GM06990 (cell line): ENCODE results near the gene PPP4R4.

Experiments used
- DNase-seq: peaks from one replicate; pipeline ENCODE4 v3.0.0-alpha.2; 2011; ENCODE audit not compliant: insufficient read length; ENCODE audit errors: extremely low read depth
- H3K27me3 ChIP-seq: replicated peaks from 2 replicates; pipeline ENCODE4 v1.6.0; 2011; ENCODE audit warnings: low read length; ENCODE audit not compliant: control insufficient read depth, insufficient read depth
- H3K36me3 ChIP-seq: 2 replicates; pipeline ENCODE4 v1.5.1; 2011; ENCODE audit warnings: low read length; ENCODE audit not compliant: control insufficient read depth, insufficient read depth
- H3K4me3 ChIP-seq: replicated peaks from 2 replicates; pipeline ENCODE4 v1.5.1; 2011; ENCODE audit warnings: low read depth, mild to moderate bottlenecking, control low read depth, low read length
- CTCF ChIP-seq: IDR thresholded peaks from 2 replicates; pipeline ENCODE4 v1.5.1; 2011; ENCODE audit warnings: low read length, control low read depth, mild to moderate bottlenecking, inconsistent platforms; ENCODE audit not compliant: insufficient read depth, poor library complexity, severe bottlenecking

The PPP4R4 gene

DNA sequence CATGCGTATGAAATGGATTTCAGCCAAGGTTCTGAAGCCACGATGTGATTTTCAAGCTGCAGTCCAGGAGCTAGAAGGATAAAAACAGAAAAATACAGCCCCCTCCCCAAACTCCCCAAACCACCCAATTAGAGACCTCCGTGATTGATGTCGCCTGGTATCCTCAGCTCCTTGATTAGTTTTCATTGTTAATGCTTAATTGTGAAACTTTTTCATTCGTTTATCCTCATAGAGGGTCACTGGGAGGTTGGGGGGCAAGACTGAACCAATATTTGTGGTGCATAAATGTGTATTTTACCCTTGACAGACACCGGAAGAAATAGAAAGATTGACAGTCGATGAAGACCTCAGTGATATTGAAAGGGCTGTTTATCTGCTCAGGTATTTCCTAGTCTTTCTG is 1.6 kb downstream of the PPP4R4 start:
- DNase-seq: no peak
- Histone ChIP-seq H3K27me3 (no peaks in the 10 kb centered on the region; the same call in none of the 2 replicates), H3K36me3 (no peaks in the 10 kb centered on the region), H3K4me3 (no peak overlapping the region)
- no peak for TF ChIP-seq CTCF

DNA sequence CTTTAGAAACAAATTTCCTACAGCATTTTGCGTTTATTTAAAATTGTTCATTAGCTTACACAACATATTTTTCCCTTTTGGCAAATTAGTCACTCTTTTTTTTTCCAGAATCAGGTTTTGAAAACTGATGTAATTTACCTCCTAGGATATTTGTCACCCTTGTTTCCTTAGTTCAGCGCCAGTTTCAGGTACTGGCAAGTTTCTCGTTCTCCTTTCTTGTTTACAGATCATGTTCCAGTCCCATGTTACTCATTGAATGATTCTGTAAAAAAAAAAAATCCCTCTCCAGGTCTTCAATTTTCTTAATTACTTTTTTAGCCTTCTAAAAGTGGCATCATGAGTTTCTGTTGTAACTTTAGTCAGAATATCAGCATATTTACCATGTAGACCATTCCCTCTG is 2.7 kb downstream of the PPP4R4 start:
- no peaks in the 10 kb centered on the region; the same call in none of the 2 replicates for H3K27me3 ChIP-seq
- no peak for TF ChIP-seq CTCF

GRCh38 chr14:94177806-94178205 is 3.7 kb downstream of the PPP4R4 start:
- Histone ChIP-seq H3K4me3 (no peak overlapping the region), H3K36me3 (no peaks in the 10 kb centered on the region), H3K27me3 (no peaks in the 10 kb centered on the region; the same call in none of the 2 replicates)
- TF ChIP-seq CTCF: no peak
- no peak for DNase-seq

More for the DNA sequence above, 2.7 kb downstream of the PPP4R4 start:
- H3K4me3 ChIP-seq: no peak overlapping the region
- no peak for DNase-seq
- H3K36me3 ChIP-seq: no peaks in the 10 kb centered on the region

DNA sequence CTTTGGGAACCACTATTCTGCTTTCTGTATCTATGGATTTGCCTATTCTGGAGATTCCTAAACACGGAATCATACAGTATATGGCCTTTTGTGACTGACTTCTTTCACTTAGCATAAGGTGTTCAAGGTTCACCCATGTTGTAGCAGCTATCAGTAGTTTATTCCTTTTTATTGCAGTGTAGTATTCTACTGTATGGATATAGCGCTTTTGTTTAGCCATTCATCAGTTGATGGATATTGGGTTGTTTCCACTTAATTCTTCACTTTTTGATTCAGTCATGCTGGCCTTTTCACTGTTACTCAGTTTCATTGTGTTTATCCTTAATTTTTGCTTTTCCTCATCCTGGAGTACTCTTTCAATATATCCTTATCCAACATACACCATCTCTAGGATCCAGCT is 5.1 kb downstream of the PPP4R4 start:
- no peak for TF ChIP-seq CTCF
- Histone ChIP-seq H3K27me3 (no peaks in the 10 kb centered on the region; the same call in 1 of the 2 replicates), H3K4me3 (no peak overlapping the region), H3K36me3 (no peaks in the 10 kb centered on the region)
- DNase-seq: no peak

DNA sequence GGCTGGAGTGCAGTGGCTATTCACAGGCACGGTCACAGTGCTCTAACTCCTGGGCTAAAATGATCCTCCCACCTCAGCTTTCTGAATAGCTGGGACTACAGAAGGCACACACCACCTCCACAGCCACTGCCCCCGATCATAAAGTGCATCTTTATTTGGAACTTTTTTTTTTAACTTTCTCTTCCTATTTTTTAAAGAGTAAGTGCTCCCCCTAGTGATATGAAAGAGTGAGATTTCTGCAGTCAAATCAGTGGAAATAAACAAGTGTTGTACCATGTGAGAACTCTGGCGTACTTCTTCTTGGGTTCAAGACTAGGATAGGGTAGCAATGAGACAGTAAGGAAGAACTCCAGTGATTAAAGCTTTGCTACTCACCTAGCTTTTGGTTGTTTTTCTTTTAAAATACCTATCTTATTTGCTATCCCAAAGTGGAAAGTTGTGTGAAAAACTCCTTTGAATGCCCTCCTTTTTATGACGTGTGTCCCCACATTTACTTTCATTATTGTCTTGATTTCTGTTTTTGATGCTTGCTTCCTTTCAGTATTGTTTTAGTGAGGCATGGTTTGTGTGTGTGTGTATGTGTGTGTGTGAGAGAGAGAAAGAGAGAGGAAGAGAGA is 6.6 kb downstream of the PPP4R4 start:
- peak; percentile 14 for DNase-seq

More for the DNA sequence above, 6.6 kb downstream of the PPP4R4 start:
- peak; percentile 53 for TF ChIP-seq CTCF
- Histone ChIP-seq H3K36me3 (no peaks in the 10 kb centered on the region), H3K27me3 (no peaks in the 10 kb centered on the region), H3K4me3 (peak overlapping the region; percentile 38; the same call in 1 of the 2 replicates)
